Neural progenitor cell (in vitro differentiated cells): ENCODE data around the gene FADS1. TPM values are rescaled to one million over a fixed set of nuclear protein-coding genes. Genes with fewer than 3 reads are reported as not detected.

Source experiments
- DNase-seq: peaks from one replicate; pipeline ENCODE4 v3.0.0-alpha.2; 2016; ENCODE audit warnings: low spot score
- H2AFZ ChIP-seq: fragments of 200-600 bp; sonication (generic); replicated peaks from 2 replicates; pipeline ENCODE4 v1.6.1; 2016; ENCODE audit warnings: antibody characterized with exemption
- H3F3A ChIP-seq: fragments of 200-600 bp; sonication (generic); 2 replicates; pipeline ENCODE4 v1.6.1; 2016; ENCODE audit warnings: antibody characterized with exemption, low read depth
- H3K27ac ChIP-seq: fragments of 200-600 bp; sonication (generic); 2 replicates; pipeline ENCODE4 v1.5.1; 2016; ENCODE audit warnings: mild to moderate bottlenecking
- H3K27me3 ChIP-seq: fragments of 200-600 bp; sonication (generic); 2 replicates; pipeline ENCODE4 v1.6.1; 2016; ENCODE audit warnings: mild to moderate bottlenecking, moderate library complexity
- H3K36me3 ChIP-seq: fragments of 200-600 bp; sonication (generic); 2 replicates; pipeline ENCODE4 v1.5.1; 2016
- H3K4me1 ChIP-seq: fragments of 200-600 bp; sonication (generic); 2 replicates; pipeline ENCODE4 v1.6.1; 2016; ENCODE audit warnings: mixed run types
- H3K4me2 ChIP-seq: fragments of 200-600 bp; sonication (generic); 2 replicates; pipeline ENCODE4 v1.6.1; 2016
- H3K4me3 ChIP-seq: fragments of 200-600 bp; sonication (generic); 2 replicates; pipeline ENCODE4 v1.5.1; 2016
- H3K79me2 ChIP-seq: fragments of 200-600 bp; sonication (generic); 2 replicates; pipeline ENCODE4 v1.6.1; 2016; ENCODE audit warnings: low read depth
- H3K9ac ChIP-seq: fragments of 200-600 bp; sonication (generic); 2 replicates; pipeline ENCODE4 v1.6.1; 2016
- H3K9me3 ChIP-seq: fragments of 200-600 bp; sonication (generic); 2 replicates; pipeline ENCODE4 v1.5.1; 2016; ENCODE audit warnings: low read depth
- H4K20me1 ChIP-seq: fragments of 200-600 bp; sonication (generic); 2 replicates; pipeline ENCODE4 v1.6.1; 2016; ENCODE audit warnings: low read depth
- H3K27ac Mint-ChIP-seq: 3 replicates; pipeline ENCODE4 v1.8.0; 2021; ENCODE audit warnings: mixed read lengths
- H3K27me3 Mint-ChIP-seq: 2 replicates; pipeline ENCODE4 v1.8.0; 2022; ENCODE audit warnings: low read depth, mild to moderate bottlenecking, inconsistent platforms, moderate library complexity, mixed read lengths; ENCODE audit not compliant: insufficient read depth
- H3K36me3 Mint-ChIP-seq: 3 replicates; pipeline ENCODE4 v1.8.0; 2021; ENCODE audit warnings: mixed read lengths
- H3K4me1 Mint-ChIP-seq: 3 replicates; pipeline ENCODE4 v1.8.0; 2021; ENCODE audit warnings: mixed read lengths
- H3K4me3 Mint-ChIP-seq: 3 replicates; pipeline ENCODE4 v1.8.0; 2021; ENCODE audit warnings: mild to moderate bottlenecking, moderate library complexity, mixed read lengths
- H3K9me3 Mint-ChIP-seq: 3 replicates; pipeline ENCODE4 v1.8.0; 2020; ENCODE audit warnings: mixed read lengths
- EZH2 ChIP-seq: fragments of 200-600 bp; sonication (generic); IDR thresholded peaks from 2 replicates; pipeline ENCODE4 v1.6.1; 2017; ENCODE audit warnings: antibody characterized with exemption, mild to moderate bottlenecking, moderate library complexity
- EZH2phosphoT487 ChIP-seq: fragments of 200-600 bp; sonication (generic); IDR thresholded peaks from 2 replicates; pipeline ENCODE4 v1.6.1; 2017; ENCODE audit warnings: antibody characterized with exemption
- total RNA-seq: library from RNA; depleted of rRNA; stranded (reverse); fragments of >200 nt; gene quantifications from 2 replicates; pipeline ENCODE4 v1.2.3, GENCODE V29; 2015; ENCODE audit warnings: low replicate concordance
- TF ChIP-seq, protein P1 (sequence below): fragments of 200-600 bp; sonication (generic); IDR thresholded peaks from 2 replicates; pipeline ENCODE4 v1.5.1; 2017; ENCODE audit warnings: antibody characterized with exemption, mild to moderate bottlenecking

The FADS1 gene
- total RNA-seq, 1 donor from 2014 or later, result 163 TPM

DNA sequence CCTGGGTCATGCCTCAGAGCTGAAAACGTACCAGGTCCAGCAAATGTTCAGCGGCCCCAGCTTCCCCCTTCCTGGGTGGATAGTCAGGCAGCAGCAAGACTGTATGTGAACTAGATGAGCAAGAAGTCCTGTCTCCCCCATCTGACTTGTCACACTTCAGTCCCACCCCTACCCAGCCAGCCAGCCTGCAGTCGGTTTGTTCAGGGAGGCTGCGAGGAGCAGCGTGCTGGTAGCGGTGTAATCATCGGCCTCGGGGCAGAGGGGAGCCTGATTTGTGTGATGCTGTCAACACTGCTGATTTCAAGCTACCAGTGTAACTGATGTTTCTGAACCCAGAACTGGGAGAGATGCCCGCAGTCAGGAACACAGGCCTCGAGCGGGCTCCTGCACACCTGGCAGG lies 34.0 kb downstream of the FADS1 start:
- Mint-ChIP-seq H3K36me3 (peaks cover 11% of the 10 kb centered on the region), H3K4me1 (peaks cover 9% of the 10 kb centered on the region), H3K4me3 (no peak overlapping the region), H3K27me3 (peaks cover 7% of the 10 kb centered on the region), H3K9me3 (no peaks in the 10 kb centered on the region), H3K27ac (no peak overlapping the region)
- H3K79me2 ChIP-seq, result no peaks in the 10 kb centered on the region
- TF ChIP-seq, protein P1, sequence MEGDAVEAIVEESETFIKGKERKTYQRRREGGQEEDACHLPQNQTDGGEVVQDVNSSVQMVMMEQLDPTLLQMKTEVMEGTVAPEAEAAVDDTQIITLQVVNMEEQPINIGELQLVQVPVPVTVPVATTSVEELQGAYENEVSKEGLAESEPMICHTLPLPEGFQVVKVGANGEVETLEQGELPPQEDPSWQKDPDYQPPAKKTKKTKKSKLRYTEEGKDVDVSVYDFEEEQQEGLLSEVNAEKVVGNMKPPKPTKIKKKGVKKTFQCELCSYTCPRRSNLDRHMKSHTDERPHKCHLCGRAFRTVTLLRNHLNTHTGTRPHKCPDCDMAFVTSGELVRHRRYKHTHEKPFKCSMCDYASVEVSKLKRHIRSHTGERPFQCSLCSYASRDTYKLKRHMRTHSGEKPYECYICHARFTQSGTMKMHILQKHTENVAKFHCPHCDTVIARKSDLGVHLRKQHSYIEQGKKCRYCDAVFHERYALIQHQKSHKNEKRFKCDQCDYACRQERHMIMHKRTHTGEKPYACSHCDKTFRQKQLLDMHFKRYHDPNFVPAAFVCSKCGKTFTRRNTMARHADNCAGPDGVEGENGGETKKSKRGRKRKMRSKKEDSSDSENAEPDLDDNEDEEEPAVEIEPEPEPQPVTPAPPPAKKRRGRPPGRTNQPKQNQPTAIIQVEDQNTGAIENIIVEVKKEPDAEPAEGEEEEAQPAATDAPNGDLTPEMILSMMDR, result no peak
- TF ChIP-seq EZH2, result no peak
- TF ChIP-seq EZH2phosphoT487, result no peak
- no peak overlapping the region for H3K4me3 ChIP-seq
- H3K27ac ChIP-seq, result no peak overlapping the region
- H3F3A ChIP-seq, result peaks cover 7% of the 10 kb centered on the region
- no peak for DNase-seq
- H3K9me3 ChIP-seq, result no peaks in the 10 kb centered on the region
- peaks cover 9% of the 10 kb centered on the region for H4K20me1 ChIP-seq
- H2AFZ ChIP-seq, result no peak overlapping the region
- no peaks in the 10 kb centered on the region for H3K4me1 ChIP-seq
- H3K27me3 ChIP-seq, result no peaks in the 10 kb centered on the region
- no peak overlapping the region for H3K4me2 ChIP-seq
- H3K9ac ChIP-seq, result no peak overlapping the region
- H3K36me3 ChIP-seq, result no peaks in the 10 kb centered on the region

DNA sequence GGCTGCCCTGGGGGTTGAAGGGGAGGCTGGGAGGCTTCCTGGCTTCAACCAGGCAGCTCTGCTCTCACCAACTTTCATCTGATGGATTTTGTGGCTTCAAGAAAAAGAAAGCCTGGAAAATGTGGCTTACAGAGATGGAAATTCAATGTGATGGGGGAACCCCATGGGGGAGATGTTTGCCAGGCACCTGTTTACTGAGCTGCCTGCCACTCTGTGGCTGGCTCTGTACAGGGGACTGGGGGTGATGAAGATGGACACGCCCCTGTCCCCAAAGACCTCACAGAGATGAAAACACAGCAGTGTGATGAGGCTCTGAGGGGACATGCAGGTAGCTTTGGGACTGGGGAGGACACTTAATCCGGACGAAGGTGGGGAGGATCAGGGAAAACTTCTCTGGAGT lies 34.5 kb downstream of the FADS1 start:
- Histone ChIP-seq H3K4me3 (no peak overlapping the region), H4K20me1 (peaks cover 6% of the 10 kb centered on the region), H3F3A (peaks cover 7% of the 10 kb centered on the region), H3K36me3 (no peaks in the 10 kb centered on the region), H2AFZ (no peak overlapping the region), H3K9me3 (no peaks in the 10 kb centered on the region), H3K9ac (no peak overlapping the region), H3K79me2 (no peaks in the 10 kb centered on the region), H3K27ac (no peak overlapping the region), H3K4me1 (no peaks in the 10 kb centered on the region), H3K4me2 (no peak overlapping the region), H3K27me3 (no peaks in the 10 kb centered on the region)
- peaks cover 7% of the 10 kb centered on the region for H3K27me3 Mint-ChIP-seq
- H3K4me3 Mint-ChIP-seq, result no peak overlapping the region
- H3K27ac Mint-ChIP-seq, result peak overlapping the region; percentile 87
- H3K4me1 Mint-ChIP-seq, result peaks cover 9% of the 10 kb centered on the region
- TF ChIP-seq EZH2phosphoT487 (no peak), EZH2 (no peak)
- TF ChIP-seq, protein P1, result no peak
- DNase-seq, result no peak
- H3K9me3 Mint-ChIP-seq, result no peaks in the 10 kb centered on the region
- peaks cover 12% of the 10 kb centered on the region for H3K36me3 Mint-ChIP-seq

DNA sequence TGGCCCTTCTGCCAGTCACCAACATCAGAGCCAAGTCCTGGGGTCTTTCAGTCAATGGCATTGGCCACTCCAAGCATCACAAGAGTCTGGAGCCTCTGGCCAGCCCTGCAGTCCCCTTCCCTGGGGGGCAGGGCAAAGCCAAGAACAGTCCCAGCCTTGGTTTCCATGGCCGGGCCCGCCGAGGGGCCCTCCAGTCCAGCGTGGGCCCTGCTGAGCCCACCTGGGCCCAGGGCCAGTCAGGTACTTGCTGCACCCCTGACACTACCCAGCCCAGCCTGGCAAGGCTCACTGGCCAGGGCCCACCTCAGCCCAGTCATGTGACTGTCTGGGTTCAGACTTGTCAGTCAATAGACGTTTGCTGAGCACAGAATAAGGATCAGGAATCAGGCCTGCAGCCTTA lies 35.2 kb downstream of the FADS1 start:
- H3K27ac Mint-ChIP-seq, result no peak overlapping the region
- no peak for TF ChIP-seq EZH2
- no peak for TF ChIP-seq EZH2phosphoT487
- no peaks in the 10 kb centered on the region for H4K20me1 ChIP-seq
- peaks cover 9% of the 10 kb centered on the region for H3K4me1 Mint-ChIP-seq
- peaks cover 7% of the 10 kb centered on the region for H3K27me3 Mint-ChIP-seq
- H3K9ac ChIP-seq, result no peak overlapping the region
- H3F3A ChIP-seq, result peaks cover 7% of the 10 kb centered on the region
- H3K4me3 ChIP-seq, result no peak overlapping the region
- H2AFZ ChIP-seq, result no peak overlapping the region
- no peak overlapping the region for H3K4me3 Mint-ChIP-seq
- no peaks in the 10 kb centered on the region for H3K4me1 ChIP-seq
- H3K4me2 ChIP-seq, result no peak overlapping the region
- no peaks in the 10 kb centered on the region for H3K9me3 ChIP-seq
- H3K9me3 Mint-ChIP-seq, result no peaks in the 10 kb centered on the region
- no peaks in the 10 kb centered on the region for H3K36me3 ChIP-seq
- no peaks in the 10 kb centered on the region for H3K79me2 ChIP-seq
- H3K27me3 ChIP-seq, result no peaks in the 10 kb centered on the region
- peaks cover 9% of the 10 kb centered on the region for H3K36me3 Mint-ChIP-seq
- H3K27ac ChIP-seq, result no peak overlapping the region
- no peak for DNase-seq

DNA sequence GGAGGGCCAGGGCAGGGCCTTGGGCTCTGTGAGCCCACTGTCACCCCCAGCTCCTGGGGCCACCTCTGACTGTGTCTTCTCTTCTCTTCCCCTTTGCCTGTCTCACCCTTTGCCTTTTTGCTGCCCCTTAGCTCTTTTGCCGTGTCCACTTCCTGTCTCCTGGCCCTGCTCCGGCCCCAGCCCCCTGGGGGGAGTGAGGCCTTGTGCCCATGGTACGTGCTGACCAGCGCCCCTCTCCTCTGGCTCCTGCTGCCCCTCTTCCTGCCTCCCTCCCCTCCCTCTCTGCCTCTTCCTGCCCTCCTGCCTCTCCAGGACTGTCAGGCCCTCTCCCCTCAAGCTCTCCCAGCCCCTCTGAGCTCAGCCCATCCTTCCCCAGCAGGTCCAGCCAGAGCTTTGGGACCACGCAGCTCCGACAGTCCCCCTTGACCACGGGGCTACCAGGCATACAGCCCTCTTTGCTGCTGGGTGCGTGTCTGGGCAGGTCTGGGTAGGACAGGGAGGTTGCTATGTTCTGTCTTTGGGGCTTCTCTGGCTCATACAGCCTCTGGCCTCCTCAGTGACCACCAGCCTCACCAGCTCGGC lies 36.1 kb downstream of the FADS1 start:
- Mint-ChIP-seq H3K4me3 (no peak overlapping the region), H3K36me3 (peaks cover 9% of the 10 kb centered on the region), H3K9me3 (no peaks in the 10 kb centered on the region), H3K4me1 (peaks cover 9% of the 10 kb centered on the region), H3K27me3 (peaks cover 5% of the 10 kb centered on the region), H3K27ac (no peak overlapping the region)
- H3K36me3 ChIP-seq, result no peaks in the 10 kb centered on the region
- no peaks in the 10 kb centered on the region for H3K79me2 ChIP-seq
- H4K20me1 ChIP-seq, result no peaks in the 10 kb centered on the region
- peaks cover 7% of the 10 kb centered on the region for H3F3A ChIP-seq
- no peak for DNase-seq
- no peak overlapping the region for H3K27ac ChIP-seq
- no peaks in the 10 kb centered on the region for H3K9me3 ChIP-seq
- TF ChIP-seq, protein P1, result no peak
- TF ChIP-seq EZH2 (no peak), EZH2phosphoT487 (no peak)
- no peak overlapping the region for H3K9ac ChIP-seq
- H3K4me1 ChIP-seq, result no peaks in the 10 kb centered on the region
- no peak overlapping the region for H3K4me2 ChIP-seq
- no peak overlapping the region for H3K4me3 ChIP-seq
- no peaks in the 10 kb centered on the region for H3K27me3 ChIP-seq
- H2AFZ ChIP-seq, result no peak overlapping the region
